SKM-1 (cell line): ENCODE results near the gene ZNF836.
A peak's percentile ranks its signal among the peaks of the same experiment; 100 is the strongest.
"Not testable (repeated sequence)": the region's sequence is repeated elsewhere in the genome, so short reads cannot be mapped to it uniquely, and the experiment has no call there.

Experiments used
- DNase-seq: peaks from one replicate; lab custom pipeline; 2025; ENCODE audit not compliant: unreplicated experiment; lab: John Stamatoyannopoulos, UW

Gene ZNF836

GRCh38 chr19:52171321-52172169 is at the start of gene ZNF836:
Gene ZNF836 (minus strand): TSS chr19:52171621. CDS start chr19:52168072, 3,549 bp downstream.
- peak; percentile 10 for DNase-seq

GRCh38 chr19:52221031-52221430 is 49.6 kb upstream of the ZNF836 start:
- no peak for DNase-seq

DNA sequence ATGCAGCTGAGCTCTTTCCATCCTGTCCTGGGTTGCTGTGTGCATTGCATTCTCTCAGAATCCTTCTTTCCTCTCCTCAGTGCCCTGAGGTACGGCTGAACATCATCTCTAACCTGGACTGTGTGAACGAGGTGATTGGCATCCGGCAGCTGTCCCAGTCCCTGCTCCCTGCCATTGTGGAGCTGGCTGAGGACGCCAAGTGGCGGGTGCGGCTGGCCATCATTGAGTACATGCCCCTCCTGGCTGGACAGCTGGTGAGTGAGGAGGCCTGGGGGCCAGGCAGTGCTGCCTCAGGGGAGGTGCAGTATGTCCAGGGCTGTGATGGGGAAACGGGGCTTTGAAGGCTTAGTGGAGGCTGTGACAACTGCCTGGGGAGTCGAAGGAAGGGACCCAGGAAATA is 48.2 kb upstream of the ZNF836 start:
- DNase-seq = no peak

DNA sequence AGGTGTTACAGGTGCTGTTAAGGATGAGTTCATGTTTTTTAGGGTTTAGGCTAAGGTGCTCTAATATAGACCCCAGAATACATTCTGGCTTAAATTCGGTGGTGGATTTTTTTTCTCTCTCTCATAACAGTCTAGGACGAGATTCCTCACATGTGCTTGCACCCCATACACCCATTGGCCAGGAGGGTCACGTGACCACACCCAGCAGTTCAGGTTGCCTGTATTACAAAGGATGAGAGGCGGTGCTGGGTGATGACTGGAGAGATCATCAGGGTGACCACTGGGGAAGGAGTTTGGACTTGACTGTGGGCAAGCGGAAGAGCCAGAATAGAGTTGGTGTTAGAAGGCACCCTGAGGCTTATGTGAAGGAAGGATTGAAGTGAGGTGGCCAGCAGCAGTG is 46.2 kb upstream of the ZNF836 start:
- DNase-seq = no peak

GRCh38 chr19:52216401-52216800 is 45.0 kb upstream of the ZNF836 start:
- no peak for DNase-seq

GRCh38 chr19:52214241-52214640 is 42.8 kb upstream of the ZNF836 start:
- DNase-seq = no peak

GRCh38 chr19:52212572-52213255 is 41.3 kb upstream of the ZNF836 start:
- no peak for DNase-seq

DNA sequence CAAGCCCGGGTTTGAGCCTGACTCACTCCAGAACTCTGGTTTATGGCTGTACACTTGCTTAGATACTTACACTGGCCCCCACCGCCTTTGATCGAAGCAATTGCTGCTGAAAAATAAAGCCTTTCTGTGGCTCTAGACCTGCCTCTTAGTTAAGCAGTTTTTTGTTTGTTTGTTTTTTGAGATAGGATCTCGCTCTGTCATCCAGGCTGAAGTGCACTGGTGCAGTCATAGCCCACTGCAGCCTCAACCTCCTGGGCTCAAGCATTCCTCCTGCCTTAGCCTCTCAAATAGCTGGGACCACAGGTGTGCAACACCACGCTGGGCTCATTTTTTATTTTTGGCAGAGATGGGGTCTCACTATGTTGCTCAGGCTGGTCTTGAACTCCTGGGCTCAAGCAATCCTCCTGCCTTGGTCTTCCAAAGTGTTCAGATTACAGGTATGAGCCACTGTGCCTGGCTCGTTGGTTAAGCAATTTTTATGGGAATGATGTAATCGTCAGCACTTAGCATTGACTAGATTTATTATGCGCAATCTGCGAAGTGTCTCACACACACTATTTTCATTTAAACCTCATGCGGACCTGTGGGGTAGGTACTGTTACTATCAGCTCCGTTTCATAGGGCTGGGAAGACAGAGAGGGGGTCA is 40.6 kb upstream of the ZNF836 start:
- no peak for DNase-seq

- no peak for DNase-seq
Measured at GRCh38 chr19:52211203-52211602, 39.8 kb upstream of the ZNF836 start.

GRCh38 chr19:52206481-52206880 is 35.1 kb upstream of the ZNF836 start:
- DNase-seq = no peak

DNA sequence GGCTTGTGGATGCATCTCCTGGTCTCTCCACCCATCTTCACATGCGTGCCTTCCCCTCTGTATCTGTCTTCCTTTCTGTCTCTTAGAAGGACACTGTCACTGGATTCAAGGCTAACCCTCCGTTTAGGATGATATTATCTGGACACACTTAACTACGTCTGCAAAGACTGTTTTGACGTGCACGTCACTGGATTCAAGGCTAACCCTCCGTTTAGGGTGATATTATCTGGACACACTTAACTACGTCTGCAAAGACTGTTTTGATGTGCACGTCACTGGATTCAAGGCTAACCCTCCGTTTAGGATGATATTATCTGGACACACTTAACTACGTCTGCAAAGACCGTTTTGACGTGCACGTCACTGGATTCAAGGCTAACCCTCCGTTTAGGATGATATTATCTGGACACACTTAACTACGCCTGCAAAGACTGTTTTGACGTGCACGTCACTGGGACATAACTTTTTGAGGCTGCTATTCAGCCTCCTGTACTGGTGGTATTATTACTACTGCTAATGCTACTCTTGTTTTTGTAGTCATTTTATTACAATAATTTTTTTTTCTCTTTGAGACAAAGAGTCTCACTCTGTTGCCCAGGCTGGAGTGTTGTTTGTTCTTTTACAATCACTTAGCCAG is 29.5 kb upstream of the ZNF836 start:
- not testable (repeated sequence) for DNase-seq

DNA sequence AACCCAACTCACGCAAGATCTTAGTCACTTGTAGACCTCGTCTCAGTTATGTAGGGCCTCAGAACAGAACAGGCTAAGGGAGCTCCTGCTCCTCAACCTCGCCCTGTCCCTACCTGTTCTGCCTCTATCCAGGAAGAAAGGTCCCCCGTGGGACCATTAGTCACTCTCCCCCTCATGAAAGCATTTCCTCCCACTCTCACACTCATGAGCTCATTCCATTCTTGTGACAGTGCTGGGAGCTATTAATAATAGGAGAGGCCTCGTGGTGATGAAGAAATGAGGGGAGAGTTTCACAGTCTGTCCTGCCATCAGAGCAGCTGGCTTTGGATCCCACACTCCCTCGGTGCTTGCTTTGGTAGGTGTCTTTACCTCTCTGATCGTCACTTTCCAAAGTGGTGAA is 28.6 kb upstream of the ZNF836 start:
- DNase-seq = no peak

- DNase-seq = no peak
Measured at GRCh38 chr19:52198678-52199077, 27.3 kb upstream of the ZNF836 start.

GRCh38 chr19:52197964-52198363 is 26.5 kb upstream of the ZNF836 start:
- no peak for DNase-seq

DNA sequence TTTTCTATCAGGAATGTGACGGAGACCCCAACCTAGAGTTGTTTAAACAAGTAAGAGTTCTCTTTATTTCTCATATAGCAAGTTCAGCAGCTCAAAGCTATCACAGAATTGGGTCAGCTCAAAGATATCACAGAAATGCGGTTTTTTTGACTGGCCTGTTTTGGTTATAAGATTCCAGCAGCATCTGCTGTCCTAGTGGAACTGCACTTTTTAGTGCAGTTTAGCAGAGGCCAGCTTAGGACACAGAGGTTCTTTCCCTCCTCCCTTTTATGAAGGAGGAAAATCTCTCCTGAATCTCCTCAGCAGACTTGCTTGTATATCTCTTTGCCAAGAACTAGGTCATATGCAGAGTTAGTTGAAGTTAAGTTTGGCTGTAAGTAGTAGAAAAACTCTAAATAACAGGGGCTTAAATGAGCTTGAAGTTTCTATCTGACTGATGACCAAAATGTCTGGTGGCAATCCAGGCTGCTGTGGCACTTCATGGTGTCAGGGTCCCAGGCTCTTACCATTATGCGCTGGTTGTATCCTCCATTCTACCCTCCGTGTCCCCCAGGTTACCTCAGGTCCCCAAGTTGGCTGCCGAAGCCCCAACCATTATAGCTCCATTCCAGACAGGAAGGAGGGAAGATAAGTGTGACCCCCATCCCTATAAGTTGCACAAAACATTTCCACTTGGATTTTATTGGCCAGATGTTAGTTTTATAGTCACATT is 25.0 kb upstream of the ZNF836 start:
- DNase-seq = no peak

- DNase-seq = no peak
Measured at GRCh38 chr19:52191951-52192350, 20.5 kb upstream of the ZNF836 start.

DNA sequence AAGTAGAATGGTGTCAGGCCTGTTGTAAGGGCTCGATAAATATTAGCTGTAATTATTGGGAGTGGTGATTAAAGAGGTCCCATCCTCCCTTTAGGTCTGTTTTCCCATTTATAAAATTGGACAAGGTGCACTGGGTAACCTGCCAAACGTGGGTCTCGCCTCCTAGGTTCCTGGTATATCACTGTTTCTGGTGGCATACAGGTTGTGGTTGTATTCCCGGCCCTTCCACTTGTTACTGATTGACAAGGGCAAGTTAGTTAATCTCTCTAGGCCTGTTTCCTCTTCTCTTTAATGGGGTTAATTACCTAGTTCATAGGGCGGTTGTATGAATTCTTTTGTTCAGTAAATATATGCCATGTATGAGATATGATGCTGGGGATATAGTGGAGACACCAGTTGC is 20.0 kb upstream of the ZNF836 start:
- DNase-seq = no peak

- DNase-seq = no peak
Measured at GRCh38 chr19:52190487-52191293, 19.3 kb upstream of the ZNF836 start.

DNA sequence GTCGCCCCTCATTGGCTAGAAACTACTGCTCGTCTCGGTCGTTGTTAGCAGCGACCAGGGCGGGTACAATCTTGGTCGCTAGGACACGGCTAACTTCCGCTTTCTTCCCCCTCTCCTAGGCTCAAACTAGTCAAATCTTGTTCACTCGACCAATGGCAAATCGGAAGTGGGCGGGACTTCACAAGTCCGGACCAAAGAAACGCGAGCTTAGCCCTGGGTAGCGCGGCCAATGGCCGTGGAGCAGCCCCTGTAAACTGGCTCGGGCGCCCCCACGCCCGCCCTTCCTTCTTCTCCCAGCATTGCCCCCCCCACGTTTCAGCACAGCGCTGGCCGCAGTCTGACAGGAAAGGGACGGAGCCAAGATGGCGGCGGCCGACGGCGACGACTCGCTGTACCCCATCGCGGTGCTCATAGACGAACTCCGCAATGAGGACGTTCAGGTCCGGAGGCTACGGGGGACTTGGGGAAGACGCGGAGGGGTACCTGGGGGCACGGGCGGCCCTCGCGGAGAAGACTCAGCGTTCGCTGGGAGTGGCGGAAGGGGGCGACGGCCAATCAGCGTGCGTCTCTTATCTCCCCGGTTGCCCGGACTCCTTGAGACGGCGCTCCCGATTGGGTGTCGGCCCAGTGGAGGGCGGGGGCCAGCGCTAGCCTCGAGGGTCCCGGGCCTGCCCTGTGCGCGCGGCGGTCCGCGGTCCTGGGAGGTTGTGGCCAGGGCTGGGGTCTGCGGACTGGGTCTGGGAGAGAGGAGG is 18.5 kb upstream of the ZNF836 start, which contains the start of gene PPP2R1A:
PPP2R1A (plus strand) TSS at position 318 of the 752 bp plus-strand sequence; CDS start at position 363, 45 bp downstream.
- peak; percentile 98 for DNase-seq
